ENCODE measurements around the gene DIS3L2.
"Not testable (repeated sequence)": the region's sequence is repeated elsewhere in the genome, so short reads cannot be mapped to it uniquely, and the experiment has no call there.

DIS3L2 gene

GRCh38 chr2:232365621-232366321, 404.3 kb downstream of the DIS3L2 start:
- H4K5ac ChIP-seq (ENCODE audit: low read length), result no peak overlapping the region
- no peak overlapping the region for H2BK120ac ChIP-seq (ENCODE audit: low read depth, low read length)
- H3K79me2 ChIP-seq (ENCODE audit: control insufficient read depth, insufficient read depth, low read length), result no peaks in the 10 kb centered on the region
- no peak overlapping the region for H3K4me3 ChIP-seq (ENCODE audit: low read length)
- no peak overlapping the region for H2BK15ac ChIP-seq (replicated peaks; ENCODE audit: low read depth)
- no peak overlapping the region for H3K4me2 ChIP-seq (ENCODE audit: low read length)
- no peaks in the 10 kb centered on the region for H3K4me1 ChIP-seq (ENCODE audit: control insufficient read depth, low read depth, low read length)
- no peak overlapping the region for H3K18ac ChIP-seq (ENCODE audit: low read length)
- H3K4ac ChIP-seq (ENCODE audit: low read depth, low read length), result no peak overlapping the region
- no peak overlapping the region for H3K56ac ChIP-seq (ENCODE audit: low read length)
- peak; percentile 80 for DNase-seq
- no peaks in the 10 kb centered on the region for H3K36me3 ChIP-seq (ENCODE audit: control insufficient read depth, insufficient read depth, low read length)
- no peaks in the 10 kb centered on the region for H3K79me1 ChIP-seq (ENCODE audit: low read length)
- H3K23ac ChIP-seq (ENCODE audit: low read length), result no peak overlapping the region
- WGBS (ENCODE audit: extremely low coverage, insufficient coverage, low lambda C conversion rate), result no CpG with 5 or more reads among the region's 20 CpGs
- no peaks in the 10 kb centered on the region for H3K27me3 ChIP-seq (ENCODE audit: insufficient read depth, low read length, poor library complexity)
- H4K8ac ChIP-seq (ENCODE audit: low read depth, low read length), result no peak overlapping the region
- H3K27ac ChIP-seq (ENCODE audit: low read depth, low read length), result no peak overlapping the region
- H2AK5ac ChIP-seq (ENCODE audit: low read length), result no peak overlapping the region
- no peak overlapping the region for H3K9ac ChIP-seq (ENCODE audit: low read length)
- H2BK5ac ChIP-seq (ENCODE audit: low read length), result no peak overlapping the region

GRCh38 chr2:232366461-232366860, 404.9 kb downstream of the DIS3L2 start:
- not testable (repeated sequence) for H4K8ac ChIP-seq (ENCODE audit: low read depth, low read length); H3K9ac ChIP-seq (ENCODE audit: low read length); H3K27ac ChIP-seq (ENCODE audit: low read depth, low read length); H3K18ac ChIP-seq (ENCODE audit: low read length); H3K79me2 ChIP-seq (ENCODE audit: control insufficient read depth, insufficient read depth, low read length); H2BK5ac ChIP-seq (ENCODE audit: low read length); H3K4me2 ChIP-seq (ENCODE audit: low read length); H3K79me1 ChIP-seq (ENCODE audit: low read length); H3K36me3 ChIP-seq (ENCODE audit: control insufficient read depth, insufficient read depth, low read length); DNase-seq; H3K56ac ChIP-seq (ENCODE audit: low read length); H3K4me1 ChIP-seq (ENCODE audit: control insufficient read depth, low read depth, low read length); H2BK15ac ChIP-seq (replicated peaks; ENCODE audit: low read depth); H3K4ac ChIP-seq (ENCODE audit: low read depth, low read length); H3K4me3 ChIP-seq (ENCODE audit: low read length); H2AK5ac ChIP-seq (ENCODE audit: low read length); H3K27me3 ChIP-seq (ENCODE audit: insufficient read depth, low read length, poor library complexity); H3K23ac ChIP-seq (ENCODE audit: low read length); H4K5ac ChIP-seq (ENCODE audit: low read length); H2BK120ac ChIP-seq (ENCODE audit: low read depth, low read length)
- WGBS (ENCODE audit: extremely low coverage, insufficient coverage, low lambda C conversion rate), result no CpG with 5 or more reads among the region's 23 CpGs

- no peak for DNase-seq
- Histone ChIP-seq H2BK120ac (ENCODE audit: low read depth, low read length) (no peak overlapping the region), H4K8ac (ENCODE audit: low read depth, low read length) (no peak overlapping the region), H3K18ac (ENCODE audit: low read length) (no peak overlapping the region), H4K5ac (ENCODE audit: low read length) (no peak overlapping the region), H2AK5ac (ENCODE audit: low read length) (no peak overlapping the region), H3K79me1 (ENCODE audit: low read length) (no peaks in the 10 kb centered on the region), H2BK15ac (replicated peaks; ENCODE audit: low read depth) (no peak overlapping the region), H3K23ac (ENCODE audit: low read length) (no peak overlapping the region), H3K9ac (ENCODE audit: low read length) (no peak overlapping the region), H3K4me1 (ENCODE audit: control insufficient read depth, low read depth, low read length) (no peaks in the 10 kb centered on the region), H3K79me2 (ENCODE audit: control insufficient read depth, insufficient read depth, low read length) (no peaks in the 10 kb centered on the region), H3K27me3 (ENCODE audit: insufficient read depth, low read length, poor library complexity) (no peaks in the 10 kb centered on the region), H3K4me2 (ENCODE audit: low read length) (no peak overlapping the region), H2BK5ac (ENCODE audit: low read length) (no peak overlapping the region), H3K56ac (ENCODE audit: low read length) (no peak overlapping the region), H3K36me3 (ENCODE audit: control insufficient read depth, insufficient read depth, low read length) (no peaks in the 10 kb centered on the region), H3K4me3 (ENCODE audit: low read length) (no peak overlapping the region), H3K4ac (ENCODE audit: low read depth, low read length) (no peak overlapping the region), H3K27ac (ENCODE audit: low read depth, low read length) (no peak overlapping the region)
- no CpG with 5 or more reads among the region's 7 CpGs for WGBS (ENCODE audit: extremely low coverage, insufficient coverage, low lambda C conversion rate)
Measured at GRCh38 chr2:232367016-232367415, 405.5 kb downstream of the DIS3L2 start.

- Histone ChIP-seq H2BK5ac (ENCODE audit: low read length) (no peak overlapping the region), H3K79me1 (ENCODE audit: low read length) (no peaks in the 10 kb centered on the region), H2BK15ac (replicated peaks; ENCODE audit: low read depth) (no peak overlapping the region), H3K56ac (ENCODE audit: low read length) (no peak overlapping the region), H4K8ac (ENCODE audit: low read depth, low read length) (no peak overlapping the region), H3K23ac (ENCODE audit: low read length) (no peak overlapping the region), H3K4me2 (ENCODE audit: low read length) (no peak overlapping the region), H2BK120ac (ENCODE audit: low read depth, low read length) (no peak overlapping the region), H3K18ac (ENCODE audit: low read length) (no peak overlapping the region), H3K4me1 (ENCODE audit: control insufficient read depth, low read depth, low read length) (no peaks in the 10 kb centered on the region), H3K27ac (ENCODE audit: low read depth, low read length) (no peak overlapping the region), H4K5ac (ENCODE audit: low read length) (no peak overlapping the region), H3K27me3 (ENCODE audit: insufficient read depth, low read length, poor library complexity) (no peaks in the 10 kb centered on the region), H3K9ac (ENCODE audit: low read length) (no peak overlapping the region), H2AK5ac (ENCODE audit: low read length) (no peak overlapping the region), H3K4me3 (ENCODE audit: low read length) (no peak overlapping the region), H3K36me3 (ENCODE audit: control insufficient read depth, insufficient read depth, low read length) (no peaks in the 10 kb centered on the region), H3K79me2 (ENCODE audit: control insufficient read depth, insufficient read depth, low read length) (no peaks in the 10 kb centered on the region), H3K4ac (ENCODE audit: low read depth, low read length) (no peak overlapping the region)
- no CpG with 5 or more reads among the region's 13 CpGs for WGBS (ENCODE audit: extremely low coverage, insufficient coverage, low lambda C conversion rate)
- peak; percentile 58 for DNase-seq
Measured at GRCh38 chr2:232367591-232368233, 406.2 kb downstream of the DIS3L2 start.

- WGBS (ENCODE audit: extremely low coverage, insufficient coverage, low lambda C conversion rate), result no CpG with 5 or more reads among the region's 15 CpGs
Measured at GRCh38 chr2:232368311-232368731, 406.8 kb downstream of the DIS3L2 start.

More at GRCh38 chr2:232368311-232368731, 406.8 kb downstream of the DIS3L2 start:
- Histone ChIP-seq H3K4me2 (ENCODE audit: low read length) (no peak overlapping the region), H3K18ac (ENCODE audit: low read length) (no peak overlapping the region), H3K27me3 (ENCODE audit: insufficient read depth, low read length, poor library complexity) (no peaks in the 10 kb centered on the region), H2AK5ac (ENCODE audit: low read length) (no peak overlapping the region), H3K9ac (ENCODE audit: low read length) (no peak overlapping the region), H3K4me3 (ENCODE audit: low read length) (no peak overlapping the region), H2BK5ac (ENCODE audit: low read length) (no peak overlapping the region), H3K56ac (ENCODE audit: low read length) (peak overlapping the region; percentile 25), H3K27ac (ENCODE audit: low read depth, low read length) (no peak overlapping the region), H3K36me3 (ENCODE audit: control insufficient read depth, insufficient read depth, low read length) (no peaks in the 10 kb centered on the region), H3K79me2 (ENCODE audit: control insufficient read depth, insufficient read depth, low read length) (no peaks in the 10 kb centered on the region), H4K8ac (ENCODE audit: low read depth, low read length) (no peak overlapping the region), H3K23ac (ENCODE audit: low read length) (no peak overlapping the region), H3K4me1 (ENCODE audit: control insufficient read depth, low read depth, low read length) (no peaks in the 10 kb centered on the region), H3K79me1 (ENCODE audit: low read length) (no peaks in the 10 kb centered on the region), H3K4ac (ENCODE audit: low read depth, low read length) (no peak overlapping the region), H2BK15ac (replicated peaks; ENCODE audit: low read depth) (no peak overlapping the region), H4K5ac (ENCODE audit: low read length) (no peak overlapping the region), H2BK120ac (ENCODE audit: low read depth, low read length) (no peak overlapping the region)
- no peak for DNase-seq
